Stimulated activated CD4-positive, alpha-beta T cell treated with anti-CD3 and anti-CD28 coated beads, Interleukin-4, amount 100 ng/mL, for 1 hour (primary cell): Measurements from ENCODE around the gene VWF.

Experiments used
- DNase-seq: peaks from one replicate; pipeline ENCODE4 v3.0.0-alpha.2; 2020

Gene VWF

DNA sequence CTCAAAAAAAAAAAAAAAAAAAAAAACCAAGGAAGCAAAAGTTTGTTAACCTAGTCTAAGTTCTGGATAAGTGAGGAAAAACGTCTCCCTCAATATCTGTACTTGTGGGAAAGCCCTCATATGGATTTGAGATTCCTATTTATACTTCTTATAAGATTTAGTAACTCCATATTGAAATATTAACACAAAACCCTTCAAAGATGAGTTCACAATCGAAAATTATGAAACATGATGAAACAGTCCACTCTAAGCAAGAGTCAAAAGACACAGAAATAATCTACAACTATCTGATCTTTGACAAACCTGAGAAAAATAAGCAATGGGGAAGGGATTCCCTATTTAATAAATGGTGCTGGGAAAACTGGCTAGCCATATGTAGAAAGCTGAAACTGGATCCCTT, 25.2 kb downstream of the VWF start:
- no peak for DNase-seq

DNA sequence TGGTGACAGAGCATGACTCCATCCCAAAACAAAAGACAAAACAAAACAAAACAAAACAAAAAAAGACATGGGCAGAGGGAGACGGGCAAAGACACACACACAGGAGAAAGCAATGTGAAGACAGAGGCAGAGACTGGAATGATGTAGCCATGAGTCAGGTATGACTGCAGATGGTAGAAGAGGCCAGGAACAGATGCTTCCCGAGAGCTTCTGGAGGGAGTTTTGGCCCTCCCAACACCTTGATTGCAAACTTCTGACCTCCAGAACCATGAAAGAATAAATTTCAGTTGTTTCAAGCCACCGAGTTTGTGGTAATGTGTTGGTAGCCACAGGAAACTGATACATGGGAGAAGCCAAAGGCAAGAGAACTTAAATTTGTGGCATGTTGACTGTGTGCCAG, 27.1 kb downstream of the VWF start:
- DNase-seq = no peak

DNA sequence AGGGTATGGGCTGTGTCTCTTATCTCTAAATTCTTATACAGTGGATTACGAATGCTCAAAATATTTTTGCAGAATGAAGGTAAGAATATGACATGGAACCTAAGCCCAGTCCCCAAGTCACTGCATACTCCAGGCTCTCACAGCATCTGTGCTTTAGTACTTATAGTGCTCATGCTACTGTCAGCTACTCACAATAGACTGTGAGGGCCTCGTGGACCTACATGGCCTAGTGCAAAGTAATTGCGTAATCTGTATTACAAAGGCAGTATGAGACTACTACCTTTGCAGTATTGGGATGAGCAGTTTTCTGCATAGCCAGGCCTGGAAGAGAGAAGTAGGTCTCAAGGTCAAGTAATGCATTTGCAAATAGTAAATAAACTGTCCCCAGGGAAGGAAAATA, 27.9 kb downstream of the VWF start:
- no peak for DNase-seq

DNA sequence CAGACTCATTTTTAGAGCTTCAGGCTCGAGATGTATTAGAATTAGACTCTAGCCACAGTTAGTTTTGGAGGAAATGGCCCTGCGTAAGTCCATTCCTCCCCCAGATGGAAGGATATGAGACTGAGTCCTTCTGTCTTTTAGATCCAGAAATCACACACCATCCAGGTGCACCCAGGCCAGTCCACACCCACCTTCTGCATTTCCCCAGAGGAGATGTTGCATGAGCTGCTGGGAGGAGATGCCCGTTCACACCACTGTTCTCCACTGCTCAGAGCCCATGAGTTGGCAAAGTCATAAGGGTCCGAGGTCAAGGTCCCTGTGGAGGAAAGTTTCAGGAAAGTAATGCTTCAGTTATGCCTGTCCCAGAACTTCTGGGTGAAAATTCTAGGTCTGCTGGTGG, 29.2 kb downstream of the VWF start:
- no peak for DNase-seq

DNA sequence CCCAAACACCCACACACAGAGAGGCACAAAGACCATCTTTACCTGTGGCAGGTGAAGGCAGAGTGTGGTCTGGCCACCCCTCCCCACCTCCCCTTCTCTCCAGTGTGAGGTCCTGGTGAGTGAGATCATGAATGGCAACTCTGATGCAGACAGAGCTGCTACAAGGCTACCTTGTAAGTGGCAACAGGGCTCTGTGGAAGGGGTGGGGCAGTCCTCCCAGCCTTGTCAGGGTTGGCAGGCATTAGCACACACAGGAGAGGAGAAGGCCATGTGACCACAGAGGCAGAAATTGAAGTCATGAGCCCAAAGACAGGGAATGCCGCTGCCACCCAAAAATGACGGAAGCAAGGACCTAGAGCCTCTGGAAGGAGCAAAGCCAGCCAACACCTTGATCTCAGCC, 30.7 kb downstream of the VWF start:
- no peak for DNase-seq

DNA sequence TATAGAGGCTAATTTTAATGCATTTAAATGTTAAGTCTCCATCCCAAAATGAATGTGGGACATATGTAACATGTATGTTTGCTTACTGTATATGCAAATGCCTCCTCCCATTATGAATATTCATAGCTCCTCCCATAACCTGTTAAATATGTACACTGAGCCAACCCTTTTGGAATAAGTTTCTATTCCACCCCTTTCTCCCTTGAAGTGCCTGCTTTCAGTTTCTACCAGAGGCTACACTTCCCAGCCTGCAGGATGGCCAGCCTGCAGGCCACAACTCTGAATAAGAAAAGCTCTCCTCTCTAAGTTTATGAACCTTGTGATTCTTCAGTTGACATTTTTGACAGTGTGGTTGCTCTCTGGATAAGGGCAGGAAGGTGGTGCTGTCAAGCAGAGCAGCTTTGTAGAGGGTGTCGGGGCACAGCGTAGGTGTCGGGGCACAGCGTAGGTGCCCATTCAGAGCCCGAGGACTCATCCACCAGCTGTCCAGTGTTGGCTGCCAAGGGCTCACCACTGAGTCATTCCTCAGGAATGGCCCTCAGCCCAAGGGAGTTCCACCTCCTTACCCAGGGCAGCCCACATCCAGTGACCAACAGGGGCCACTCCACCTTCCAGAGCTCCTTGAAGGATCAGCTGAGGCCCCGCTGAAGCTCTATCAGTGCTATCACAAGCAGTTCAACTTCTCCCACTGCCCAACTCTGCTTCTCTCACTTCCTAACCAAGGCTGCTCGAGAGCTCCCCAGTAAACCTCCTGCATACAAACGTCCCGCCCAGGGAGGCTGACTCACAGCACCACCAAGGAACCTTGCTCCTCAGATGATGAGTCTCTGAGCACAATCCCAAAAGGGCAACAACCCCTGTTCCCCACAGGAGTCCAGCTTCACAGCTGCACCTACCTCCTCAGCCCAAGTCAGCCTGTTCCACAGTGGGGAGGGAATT, 31.4 kb downstream of the VWF start:
- DNase-seq = no peak

DNA sequence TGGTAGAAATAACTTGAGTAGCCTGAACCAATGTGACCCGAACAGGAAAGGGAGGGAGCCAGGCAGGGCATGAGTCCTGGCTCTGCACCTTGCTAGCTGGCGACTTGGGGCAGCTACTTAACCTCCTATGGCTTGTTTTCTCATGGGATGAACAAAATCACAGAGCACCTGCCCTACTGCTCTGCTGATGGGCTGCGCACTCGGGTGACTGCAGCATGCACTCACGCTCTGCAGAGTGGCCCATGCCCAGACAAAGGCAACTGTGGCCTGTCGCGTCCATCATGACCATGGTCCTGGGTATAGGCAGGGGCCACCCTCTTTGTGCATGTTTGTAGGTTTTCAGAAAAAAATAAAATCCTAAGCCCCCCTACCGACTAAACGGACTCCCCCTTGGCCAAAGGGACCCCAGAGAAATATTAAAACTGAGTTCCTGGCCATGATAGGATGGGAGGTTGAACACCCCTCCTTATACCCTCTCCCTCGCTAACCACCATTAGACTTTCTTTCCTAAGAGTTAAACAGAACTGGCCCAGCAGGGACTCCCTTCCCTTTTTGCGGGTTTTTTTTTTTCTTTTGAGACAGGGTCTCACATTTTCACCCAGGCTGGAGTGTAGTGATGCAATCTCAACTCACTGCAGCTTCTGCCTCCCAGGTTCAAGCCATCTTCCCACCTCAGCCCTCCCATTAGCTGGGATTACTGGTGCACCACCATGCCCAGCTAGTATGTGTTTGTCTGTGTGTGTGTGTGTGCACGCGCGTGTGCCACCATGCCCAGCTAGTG, 32.5 kb downstream of the VWF start:
- no peak for DNase-seq

DNA sequence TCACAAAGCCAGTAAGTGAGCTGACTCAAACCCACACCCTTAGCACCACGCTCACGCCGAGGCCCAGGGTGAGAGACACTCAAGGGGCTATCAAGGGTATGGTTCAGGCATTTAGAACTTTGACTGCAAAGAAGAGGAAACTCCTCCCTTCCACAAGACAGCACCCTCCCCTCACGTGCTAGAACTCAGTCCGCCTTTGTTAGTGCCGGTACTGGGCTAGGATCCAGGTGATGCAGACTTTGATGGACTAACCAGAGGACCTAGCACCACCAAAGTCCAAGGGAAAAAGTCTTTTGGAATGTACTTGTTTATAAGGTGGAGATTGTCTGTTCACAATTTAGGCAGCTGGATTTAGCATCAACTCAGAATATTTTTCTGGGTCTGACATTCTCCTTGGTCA, 33.7 kb downstream of the VWF start:
- no peak for DNase-seq

DNA sequence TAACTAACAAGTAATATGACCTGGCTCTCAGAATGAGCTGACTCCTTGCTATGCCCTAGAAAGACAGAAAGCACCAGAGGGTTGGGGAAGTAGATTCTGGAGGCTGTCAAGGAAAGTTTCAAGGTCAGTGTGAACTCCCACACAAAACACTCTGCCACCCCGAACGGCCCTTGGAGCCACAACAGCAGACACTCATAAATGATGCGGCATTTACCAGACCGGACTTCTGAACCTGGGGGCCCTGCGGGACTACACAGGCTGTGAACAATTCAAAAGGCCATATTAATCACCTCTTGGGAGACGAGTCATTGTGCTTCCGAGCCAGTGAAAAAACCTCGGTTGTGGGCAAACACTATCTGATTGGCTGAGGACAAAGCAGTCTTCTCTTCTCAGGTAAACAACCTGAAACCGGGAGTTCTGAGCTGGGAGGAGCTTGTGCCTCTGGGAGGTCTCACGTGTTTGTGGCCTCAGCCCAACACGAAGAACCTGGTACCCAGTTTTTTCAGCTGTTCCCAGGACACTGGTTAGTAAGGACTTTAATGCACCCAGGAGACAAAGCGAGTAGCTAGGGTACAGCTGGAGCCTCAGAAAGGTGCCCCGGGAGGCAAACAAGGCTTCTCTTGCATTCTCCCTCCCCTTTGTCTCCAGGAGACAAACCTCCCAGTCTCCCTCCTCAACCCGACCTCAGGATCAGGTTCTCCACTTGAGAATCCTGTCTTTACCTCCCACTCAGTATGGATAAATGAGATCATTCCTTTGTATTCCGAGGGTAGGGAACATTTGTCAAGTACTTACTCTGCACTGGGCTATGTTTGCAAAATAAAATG, 35.3 kb downstream of the VWF start:
- DNase-seq = no peak

DNA sequence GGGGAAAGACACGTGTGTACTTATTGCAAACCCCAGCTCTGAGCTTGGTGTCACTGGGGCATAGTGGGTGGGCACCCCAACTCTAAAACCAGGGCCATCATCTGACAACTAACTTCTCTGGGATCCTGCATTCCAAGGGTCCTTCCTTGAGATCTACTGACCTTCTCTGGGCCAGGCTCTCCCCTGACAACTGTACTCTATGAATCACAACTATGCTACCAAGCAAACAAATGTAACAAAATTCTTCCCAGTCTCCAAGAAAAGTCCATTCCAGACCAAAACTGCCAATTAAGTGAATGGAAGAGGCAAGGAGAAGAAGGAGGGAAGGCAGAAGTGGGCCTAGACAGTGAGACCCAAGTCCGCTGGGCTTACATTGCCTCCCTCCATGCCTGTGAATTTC, 38.2 kb downstream of the VWF start:
- DNase-seq = no peak

DNA sequence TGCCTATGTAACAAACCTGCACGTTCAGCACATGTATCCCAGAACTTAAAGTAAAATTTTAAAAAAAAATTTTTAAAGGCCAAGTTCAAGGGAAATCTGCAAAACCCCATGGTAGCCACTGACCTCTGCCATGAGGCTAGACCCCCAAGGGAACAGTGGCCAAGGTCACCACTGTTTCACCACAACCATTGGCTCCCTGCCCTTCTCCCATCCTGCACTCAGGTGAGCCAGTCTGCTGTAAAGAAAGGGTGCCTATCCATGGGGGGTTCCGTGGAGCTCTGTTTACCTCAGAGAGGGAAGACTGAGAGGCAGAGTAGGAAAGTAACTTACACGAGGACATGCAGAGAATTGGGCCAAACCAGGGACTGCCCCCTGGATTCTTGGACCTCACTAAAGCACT, 38.6 kb downstream of the VWF start:
- DNase-seq = no peak

DNA sequence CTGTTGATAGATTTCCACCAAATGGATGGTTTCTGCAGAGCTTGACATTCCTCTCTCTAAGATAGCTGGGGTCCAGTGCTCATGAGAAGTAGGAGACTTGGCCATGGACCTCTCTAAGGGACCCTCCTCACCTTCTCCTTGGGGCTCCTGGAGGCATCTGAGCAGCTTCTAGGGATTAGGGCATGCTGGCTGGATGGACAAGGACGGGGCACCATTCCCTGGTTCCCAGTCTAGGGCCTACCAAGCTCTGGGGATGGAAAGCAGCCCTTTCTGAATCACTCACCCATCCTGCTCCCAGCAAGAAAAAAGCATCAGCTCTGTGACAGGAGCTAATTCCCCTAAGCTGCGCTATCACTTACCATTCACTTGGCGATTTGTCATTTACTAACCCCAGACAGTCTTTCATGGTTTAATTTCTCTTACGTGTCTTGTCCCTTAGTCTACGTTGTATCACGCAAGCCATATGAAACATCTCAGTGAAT, 39.5 kb downstream of the VWF start:
- no peak for DNase-seq

DNA sequence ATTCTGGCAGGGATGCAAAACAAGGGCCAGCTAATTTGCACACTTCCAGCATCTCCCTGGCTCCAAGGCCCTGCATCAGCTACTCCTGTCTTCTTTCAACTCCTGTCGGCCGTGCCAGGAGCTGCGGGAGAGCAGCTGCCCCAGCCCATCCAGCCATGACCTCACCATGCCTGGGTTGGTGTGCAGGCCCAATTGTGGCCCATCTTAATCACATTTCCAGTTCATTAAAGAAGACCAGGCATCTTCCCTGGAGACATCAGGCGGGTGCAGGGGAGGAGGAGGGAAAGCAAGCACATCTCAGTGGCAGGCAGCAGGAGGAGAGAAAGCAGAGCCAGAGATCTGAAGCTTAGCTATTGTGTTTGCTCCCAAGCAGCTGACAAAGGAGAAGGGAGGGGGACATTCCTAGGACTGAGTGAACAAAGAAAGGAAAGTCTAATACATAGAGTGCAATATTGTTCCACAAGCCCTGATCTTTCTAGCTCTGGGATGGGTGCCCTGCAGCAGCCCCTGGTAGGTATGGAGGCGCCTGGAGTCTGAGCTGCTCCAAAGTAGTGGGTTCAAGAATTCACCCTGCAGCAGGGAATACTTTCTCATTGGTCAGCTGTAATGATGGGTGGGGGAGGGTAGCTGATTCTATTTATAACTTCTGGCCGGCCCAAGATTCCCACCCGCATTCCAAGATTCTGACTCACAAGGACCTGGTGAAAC, 40.1 kb downstream of the VWF start:
- no peak for DNase-seq

DNA sequence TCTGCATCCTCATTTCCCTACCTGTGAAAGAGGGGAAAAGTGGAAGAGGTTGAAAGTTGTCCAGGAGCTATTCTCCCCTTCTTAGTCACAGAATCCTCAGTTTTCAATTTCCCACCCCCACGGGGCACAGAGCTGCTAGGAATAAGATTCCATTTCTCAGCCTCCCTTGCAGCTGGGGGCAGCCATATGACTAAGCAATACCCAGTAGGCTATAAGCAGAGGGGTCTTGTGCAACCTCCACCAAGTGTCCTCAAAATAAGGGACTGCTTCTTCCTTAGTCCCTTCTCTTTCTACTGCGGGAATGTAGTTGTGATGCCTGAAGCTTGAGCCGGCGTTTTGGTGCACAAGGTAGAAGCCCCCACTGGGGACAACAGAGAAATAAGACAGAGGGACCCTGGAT, 40.9 kb downstream of the VWF start:
- no peak for DNase-seq

DNA sequence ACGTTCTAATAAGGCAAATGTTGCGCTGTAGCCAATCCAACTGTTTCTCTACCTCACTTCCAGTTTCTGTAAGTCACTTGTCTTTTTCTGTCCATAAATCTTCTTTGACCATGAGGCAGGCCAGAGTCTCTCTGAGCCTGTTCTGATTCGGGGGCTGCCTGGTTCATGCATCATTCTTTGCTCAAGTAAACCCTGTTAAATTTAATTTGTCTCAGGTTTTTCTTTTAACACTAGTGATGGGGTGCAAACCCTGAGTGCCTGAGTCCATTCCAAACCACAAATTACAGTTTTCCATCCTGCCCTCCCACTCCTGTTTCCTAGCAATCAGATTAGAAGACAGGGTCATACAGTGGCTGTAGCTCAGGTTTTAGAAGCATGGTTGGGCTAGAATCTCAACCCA, 41.9 kb downstream of the VWF start:
- no peak for DNase-seq

DNA sequence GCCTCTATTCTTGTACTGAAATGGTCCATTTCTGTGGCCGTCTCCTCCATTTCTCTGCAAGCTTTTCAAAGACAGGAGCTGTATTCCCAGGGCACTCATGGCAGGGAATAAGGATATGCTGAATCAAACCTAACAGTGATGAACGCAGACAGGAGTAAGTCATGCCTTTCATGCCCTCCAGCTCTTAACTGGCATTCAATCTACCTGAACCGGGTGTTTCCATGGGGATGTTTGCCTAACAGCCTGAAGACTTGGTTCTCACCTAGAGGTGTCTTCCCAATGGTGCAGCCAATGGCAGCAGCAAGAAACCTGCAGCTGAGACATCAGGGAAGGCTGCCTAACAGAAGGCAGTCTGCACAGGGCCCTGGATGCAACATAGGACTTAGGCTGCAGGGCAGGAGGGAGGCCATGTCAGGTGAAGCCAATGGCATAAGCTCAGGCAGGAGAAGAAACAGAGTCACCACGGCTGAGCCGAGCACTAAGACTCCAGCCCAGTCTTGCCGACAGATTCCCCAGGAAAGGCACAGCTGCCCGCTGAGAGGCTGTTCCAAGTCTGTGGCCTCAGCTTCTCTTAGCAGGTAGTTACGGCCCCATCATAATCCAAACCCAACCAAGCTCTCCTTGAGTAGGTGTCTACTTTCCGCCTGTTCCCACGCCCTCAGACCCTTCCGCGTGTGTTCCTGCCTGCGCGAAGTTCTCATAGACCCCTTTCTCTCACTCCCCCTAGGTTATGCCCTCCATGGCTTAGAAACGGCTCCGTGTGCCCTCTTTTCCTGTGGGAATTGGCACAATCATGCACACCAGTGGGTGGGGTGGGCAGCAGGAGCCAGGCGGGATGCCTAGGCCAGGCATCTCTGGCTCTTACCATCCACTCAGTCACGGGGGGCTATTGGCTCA, 44.1 kb downstream of the VWF start:
- no peak for DNase-seq

DNA sequence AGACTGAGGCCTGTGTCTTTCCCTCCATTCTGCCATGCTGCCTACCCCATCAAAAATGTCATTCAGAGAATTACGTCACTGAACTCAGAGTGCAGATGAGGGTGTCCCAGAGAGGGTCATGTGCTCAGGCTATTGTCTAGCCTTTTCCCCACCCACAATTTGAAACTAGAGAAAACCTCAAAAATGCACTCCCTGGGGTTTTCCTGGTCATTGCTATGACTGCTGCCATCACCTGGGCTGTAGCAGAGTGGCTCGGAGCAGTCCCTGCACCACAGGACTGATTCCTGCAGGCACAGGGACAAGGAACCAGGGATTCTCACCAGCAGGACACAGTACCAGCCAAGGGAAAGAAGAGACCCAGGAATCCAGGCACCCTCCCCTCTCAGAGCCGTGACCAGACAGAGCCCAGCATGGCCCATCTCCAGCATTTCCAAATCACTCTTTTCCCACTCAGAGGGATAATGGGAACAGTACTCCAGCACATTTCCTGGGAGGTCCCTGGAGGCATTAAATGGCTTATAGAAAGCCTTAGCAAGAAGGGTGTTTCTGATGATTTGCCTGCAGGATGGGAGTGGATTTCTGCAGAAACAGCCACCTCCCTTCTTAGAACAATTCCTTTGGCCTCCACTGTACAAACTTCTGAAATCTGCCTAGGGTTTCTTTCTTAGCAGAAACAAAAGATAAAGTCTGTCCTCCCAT, 45.9 kb downstream of the VWF start:
- DNase-seq = no peak

DNA sequence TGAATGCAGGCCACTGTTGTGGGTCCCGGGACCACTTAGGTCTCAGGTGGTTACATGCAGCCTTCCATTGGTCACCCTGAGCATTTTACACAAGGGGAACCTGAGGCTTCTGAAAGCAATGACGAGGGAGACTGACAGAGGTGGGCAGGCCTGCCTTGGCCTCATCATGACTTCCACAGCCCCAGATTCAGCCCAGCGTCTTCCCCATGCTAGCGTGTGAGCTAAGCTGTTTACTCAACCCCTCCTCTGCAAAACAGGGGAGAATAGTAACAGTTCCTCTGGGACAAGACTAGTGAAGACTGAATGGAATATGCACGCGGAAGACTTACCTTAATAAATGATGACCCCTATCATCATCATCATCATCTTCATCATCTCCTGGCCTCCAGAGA, 46.8 kb downstream of the VWF start:
- DNase-seq = no peak

DNA sequence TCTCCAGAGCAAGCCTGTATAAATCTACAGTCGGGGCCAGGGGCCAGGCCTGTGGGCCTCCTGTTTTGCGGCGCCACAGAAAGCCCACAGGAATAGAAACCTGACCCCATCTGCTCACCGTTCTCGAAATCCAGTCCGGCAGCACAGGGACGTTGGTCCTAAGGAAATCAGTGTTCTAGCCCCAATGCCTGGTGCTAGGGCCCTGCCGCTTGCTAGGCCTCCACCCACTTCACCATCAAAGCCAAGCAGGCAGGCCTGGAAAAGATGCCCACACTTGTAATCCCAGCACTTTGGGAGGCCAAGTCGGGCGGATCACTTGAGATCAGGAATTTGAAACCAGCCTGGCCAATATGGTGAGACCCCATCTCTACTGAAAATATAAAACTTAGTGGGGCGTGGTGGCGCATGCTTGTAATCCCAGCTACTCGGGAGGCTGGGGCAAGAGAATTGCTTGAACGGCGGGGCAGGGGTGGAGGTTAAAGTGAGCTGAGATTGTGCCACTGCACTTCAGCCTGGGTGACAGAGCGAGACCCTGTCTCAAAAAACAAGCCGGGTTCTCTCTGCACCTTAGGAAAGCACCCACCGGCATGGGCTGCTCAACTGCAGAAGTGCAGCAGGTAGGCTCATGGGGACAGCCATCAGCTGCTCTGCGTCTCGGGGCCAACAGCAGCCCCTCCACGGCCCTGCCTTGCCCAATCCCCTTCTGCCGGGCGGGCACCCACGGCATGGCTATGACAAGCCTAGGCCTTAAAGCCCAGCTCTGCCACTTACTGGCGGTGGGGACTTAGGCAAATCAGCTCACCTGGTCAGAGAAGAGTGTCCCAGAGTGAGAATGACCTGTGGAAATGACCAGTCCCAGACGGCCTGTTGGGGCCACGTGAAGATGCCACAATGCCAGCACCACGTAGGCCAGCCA, 47.4 kb downstream of the VWF start:
- DNase-seq = no peak

DNA sequence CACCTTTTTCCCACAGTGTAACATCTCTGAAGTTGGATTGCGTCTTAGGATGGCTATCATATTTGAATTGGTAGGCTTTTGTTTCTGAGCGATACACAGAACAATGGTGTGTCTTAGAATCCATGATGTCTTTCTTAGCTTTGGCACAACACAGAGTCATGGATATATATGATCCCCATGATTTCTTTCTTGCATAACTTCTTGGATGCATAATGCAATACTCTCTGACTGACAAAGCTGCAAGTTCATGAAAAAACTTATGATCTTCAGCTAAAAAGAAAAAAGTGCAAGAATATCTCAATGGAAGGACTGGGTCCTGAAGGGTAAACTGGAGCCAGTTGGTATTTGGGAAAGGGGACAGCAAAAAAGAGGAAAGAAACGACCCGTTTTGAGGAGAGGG, 48.1 kb downstream of the VWF start:
- DNase-seq = no peak
